Endodermal cell (in vitro differentiated cells): ENCODE results near the gene COMMD9. TPM values are rescaled to one million over a fixed set of nuclear protein-coding genes. Genes with fewer than 3 reads are reported as not detected.
A peak's percentile ranks its signal among the peaks of the same experiment; 100 is the strongest.

ENCODE experiments used
- DNase-seq: peaks from one replicate; pipeline ENCODE4 v3.0.0-alpha.2; 2017
- H3K27ac ChIP-seq: 2 replicates; pipeline ENCODE4 v1.5.1; 2013; ENCODE audit warnings: mild to moderate bottlenecking, low read depth, low read length, moderate library complexity
- H3K27me3 ChIP-seq: 2 replicates; pipeline ENCODE4 v1.6.1; 2013; ENCODE audit warnings: mild to moderate bottlenecking, low read length, moderate library complexity; ENCODE audit not compliant: insufficient read depth, control insufficient read depth, poor library complexity, severe bottlenecking
- H3K36me3 ChIP-seq: 2 replicates; pipeline ENCODE4 v1.7.0; 2013; ENCODE audit warnings: mild to moderate bottlenecking, low read length, moderate library complexity; ENCODE audit not compliant: control insufficient read depth, insufficient read depth
- H3K4me1 ChIP-seq: one replicate; pipeline ENCODE4 v1.7.0; 2013; ENCODE audit warnings: low read length; ENCODE audit not compliant: control insufficient read depth, insufficient read depth
- H3K4me3 ChIP-seq: 2 replicates; pipeline ENCODE4 v1.5.1; 2013; ENCODE audit warnings: mild to moderate bottlenecking, low read length, moderate library complexity
- H3K9ac ChIP-seq: 2 replicates; pipeline ENCODE4 v1.6.1; 2013; ENCODE audit warnings: mild to moderate bottlenecking, low read length, moderate library complexity; ENCODE audit not compliant: poor library complexity, severe bottlenecking; ENCODE audit errors: extremely low read depth
- H3K9me3 ChIP-seq: 2 replicates; pipeline ENCODE4 v1.6.1; 2013; ENCODE audit warnings: mild to moderate bottlenecking, low read length, moderate library complexity; ENCODE audit not compliant: control insufficient read depth
- H3K27ac Mint-ChIP-seq: 2 replicates; pipeline ENCODE4 v1.8.0; 2020; ENCODE audit warnings: mixed read lengths
- H3K27me3 Mint-ChIP-seq: 2 replicates; pipeline ENCODE4 v1.8.0; 2021; ENCODE audit warnings: mild to moderate bottlenecking, mixed read lengths; ENCODE audit not compliant: insufficient read depth
- H3K36me3 Mint-ChIP-seq: 2 replicates; pipeline ENCODE4 v1.8.0; 2020; ENCODE audit warnings: low read depth, mixed read lengths
- H3K4me1 Mint-ChIP-seq: 2 replicates; pipeline ENCODE4 v1.8.0; 2020; ENCODE audit warnings: mixed read lengths
- H3K4me3 Mint-ChIP-seq: 2 replicates; pipeline ENCODE4 v1.8.0; 2020; ENCODE audit warnings: mild to moderate bottlenecking, moderate library complexity, mixed read lengths
- H3K9me3 Mint-ChIP-seq: 2 replicates; pipeline ENCODE4 v1.8.0; 2020; ENCODE audit warnings: mild to moderate bottlenecking, mixed read lengths
- CTCF ChIP-seq: fragments of 200-600 bp; sonication (generic); conservative IDR thresholded peaks from 2 replicates; pipeline ENCODE4 v1.5.0; 2021; ENCODE audit warnings: antibody characterized with exemption, mild to moderate bottlenecking
- WGBS, 2 experiments: methylation state at CpG; one replicate each; pipeline versions ENCODE4 v1.1.5 to v1.1.7; 2013; ENCODE audit warnings: missing lambda C conversion rate in 2 of 2, mixed read lengths in 1 of 2; ENCODE audit not compliant: insufficient coverage in 1 of 2, insufficient read length in 1 of 2; 5-methylcytosine and 5-hydroxymethylcytosine counted together
- total RNA-seq, 2 donors: library from RNA; stranded (reverse); fragmentation: NEBNext Ultra II Directional in 1 of 2; extraction: Animal tissue kit (Norgen Biotek cat#: 25700) in 1 of 2; gene quantifications; 2 replicates in 1 of 2; 3 replicates in 1 of 2; pipeline ENCODE4 v1.2.1, GENCODE V29; 2021

COMMD9 gene
- total RNA-seq, 2 donors from 2014 or later = 32.3 to 53.5 TPM

DNA sequence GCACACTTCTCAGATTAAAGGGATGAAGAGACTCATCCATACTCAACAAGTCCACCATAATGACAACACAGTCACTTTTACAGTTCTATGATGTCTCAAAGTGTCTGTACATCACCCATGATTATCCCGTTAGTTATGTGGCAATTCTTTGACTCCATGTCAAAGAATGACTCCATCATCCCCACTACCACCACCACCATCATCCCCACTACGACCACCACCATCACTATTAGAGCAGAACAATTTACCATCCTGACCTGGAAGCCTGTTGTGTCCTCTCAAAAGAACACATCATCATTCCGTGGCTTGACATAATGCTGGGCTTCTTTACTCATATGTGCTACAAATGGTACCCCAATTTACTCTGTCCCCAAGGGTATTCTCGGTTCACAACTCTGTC lies 20.6 kb upstream of the COMMD9 start:
- 93 to 100% methylated on average over 4 of the region's 4 CpGs for WGBS, 2 experiments
- TF ChIP-seq CTCF = no peak
- H3K27ac ChIP-seq = no peak overlapping the region
- Mint-ChIP-seq H3K9me3 (peaks cover 2% of the 10 kb centered on the region), H3K4me3 (no peak overlapping the region), H3K27ac (no peak overlapping the region), H3K4me1 (no peaks in the 10 kb centered on the region), H3K36me3 (no peaks in the 10 kb centered on the region), H3K27me3 (peaks cover 50% of the 10 kb centered on the region)
- peaks cover 46% of the 10 kb centered on the region for H3K27me3 ChIP-seq
- H3K9me3 ChIP-seq = no peaks in the 10 kb centered on the region
- DNase-seq = no peak
- H3K4me1 ChIP-seq = no peaks in the 10 kb centered on the region
- H3K36me3 ChIP-seq = no peaks in the 10 kb centered on the region
- no peak overlapping the region for H3K9ac ChIP-seq
- no peak overlapping the region for H3K4me3 ChIP-seq

DNA sequence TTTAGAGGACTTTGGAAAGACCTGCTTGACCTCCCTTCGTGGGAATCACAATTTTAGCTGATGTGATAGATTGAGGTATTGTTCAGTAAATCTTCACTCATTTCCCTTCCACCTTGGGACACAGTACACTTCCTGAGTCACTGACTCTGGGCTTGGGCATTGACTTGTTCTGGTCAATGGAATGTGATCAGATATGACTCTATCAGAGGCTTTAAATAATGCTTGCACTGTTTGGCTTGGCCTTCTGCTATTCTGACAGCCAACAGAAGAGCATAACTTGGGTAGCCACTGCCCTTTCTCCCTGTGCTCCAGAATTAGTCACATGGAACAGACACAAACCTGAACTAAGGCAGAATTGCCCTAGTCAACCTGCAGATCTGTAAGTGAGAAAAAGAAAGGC lies 19.4 kb upstream of the COMMD9 start:
- Histone ChIP-seq H3K4me3 (no peak overlapping the region), H3K4me1 (no peaks in the 10 kb centered on the region), H3K9ac (no peak overlapping the region), H3K9me3 (no peaks in the 10 kb centered on the region), H3K27ac (no peak overlapping the region), H3K36me3 (no peaks in the 10 kb centered on the region), H3K27me3 (peaks cover 34% of the 10 kb centered on the region)
- no peak for TF ChIP-seq CTCF
- WGBS, 2 experiments = 67 to 69% methylated on average over 1 of the region's 1 CpG
- no peak overlapping the region for H3K27ac Mint-ChIP-seq
- H3K36me3 Mint-ChIP-seq = no peaks in the 10 kb centered on the region
- no peak for DNase-seq
- no peak overlapping the region for H3K4me3 Mint-ChIP-seq
- peaks cover 2% of the 10 kb centered on the region for H3K9me3 Mint-ChIP-seq
- no peaks in the 10 kb centered on the region for H3K4me1 Mint-ChIP-seq
- H3K27me3 Mint-ChIP-seq = peaks cover 38% of the 10 kb centered on the region

DNA sequence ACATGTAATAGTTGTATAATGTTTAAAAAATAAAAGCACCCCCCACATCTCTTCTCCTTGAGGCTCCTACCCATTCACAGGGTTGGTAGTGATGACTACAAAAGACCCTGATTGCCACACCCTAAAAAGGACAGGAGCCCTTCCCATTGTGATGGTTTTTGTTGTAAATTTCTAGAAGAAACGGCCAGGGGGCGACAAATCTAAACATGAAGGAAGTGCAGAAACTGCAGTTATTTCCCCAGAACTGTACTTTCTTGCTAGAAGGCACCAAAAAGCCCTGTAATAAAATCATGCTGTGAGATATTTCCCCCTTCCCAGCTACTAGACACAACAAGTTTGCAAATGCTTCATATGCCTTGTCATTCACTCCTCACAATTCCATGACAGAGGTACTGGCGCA lies 17.7 kb upstream of the COMMD9 start:
- no peak overlapping the region for H3K27ac ChIP-seq
- H3K36me3 Mint-ChIP-seq = no peaks in the 10 kb centered on the region
- H3K27ac Mint-ChIP-seq = no peak overlapping the region
- peaks cover 2% of the 10 kb centered on the region for H3K9me3 Mint-ChIP-seq
- H3K9me3 ChIP-seq = no peaks in the 10 kb centered on the region
- WGBS, 2 experiments = 33 to 42% methylated on average over 3 of the region's 3 CpGs
- no peaks in the 10 kb centered on the region for H3K4me1 Mint-ChIP-seq
- no peaks in the 10 kb centered on the region for H3K4me1 ChIP-seq
- H3K27me3 ChIP-seq = peaks cover 19% of the 10 kb centered on the region
- no peak overlapping the region for H3K4me3 ChIP-seq
- peak; percentile 66 for DNase-seq
- H3K9ac ChIP-seq = no peak overlapping the region
- H3K36me3 ChIP-seq = no peaks in the 10 kb centered on the region
- no peak overlapping the region for H3K4me3 Mint-ChIP-seq
- TF ChIP-seq CTCF = peak; percentile 79
- peaks cover 29% of the 10 kb centered on the region for H3K27me3 Mint-ChIP-seq
